ENCODE data around the gene MBD6. TPM values are rescaled to one million over a fixed set of nuclear protein-coding genes. Genes with fewer than 3 reads are reported as not detected.

The MBD6 gene
- total RNA-seq, 1 donor from 2014 or later = 33.1 TPM

DNA sequence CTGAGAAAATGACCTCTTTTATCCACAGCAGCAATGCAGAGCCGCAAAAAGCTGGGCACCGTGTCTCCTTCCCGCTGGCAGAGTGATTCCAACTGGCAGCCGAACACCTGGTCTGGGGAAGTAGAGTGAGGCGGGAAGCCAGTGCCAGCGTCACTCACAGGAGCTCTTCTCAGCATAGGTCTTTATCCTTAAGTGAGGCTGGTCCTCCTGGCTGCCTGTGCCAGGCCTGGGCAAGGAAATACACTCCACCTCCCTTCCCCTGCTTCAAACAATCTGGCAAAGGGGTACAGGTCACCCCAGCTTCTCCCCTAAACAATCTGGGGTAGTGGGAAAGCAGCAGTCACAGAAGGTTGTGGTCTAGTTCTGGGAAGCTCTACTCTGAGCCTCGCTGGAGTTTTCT, 47.8 kb upstream of the MBD6 start:
- no peak for DNase-seq

DNA sequence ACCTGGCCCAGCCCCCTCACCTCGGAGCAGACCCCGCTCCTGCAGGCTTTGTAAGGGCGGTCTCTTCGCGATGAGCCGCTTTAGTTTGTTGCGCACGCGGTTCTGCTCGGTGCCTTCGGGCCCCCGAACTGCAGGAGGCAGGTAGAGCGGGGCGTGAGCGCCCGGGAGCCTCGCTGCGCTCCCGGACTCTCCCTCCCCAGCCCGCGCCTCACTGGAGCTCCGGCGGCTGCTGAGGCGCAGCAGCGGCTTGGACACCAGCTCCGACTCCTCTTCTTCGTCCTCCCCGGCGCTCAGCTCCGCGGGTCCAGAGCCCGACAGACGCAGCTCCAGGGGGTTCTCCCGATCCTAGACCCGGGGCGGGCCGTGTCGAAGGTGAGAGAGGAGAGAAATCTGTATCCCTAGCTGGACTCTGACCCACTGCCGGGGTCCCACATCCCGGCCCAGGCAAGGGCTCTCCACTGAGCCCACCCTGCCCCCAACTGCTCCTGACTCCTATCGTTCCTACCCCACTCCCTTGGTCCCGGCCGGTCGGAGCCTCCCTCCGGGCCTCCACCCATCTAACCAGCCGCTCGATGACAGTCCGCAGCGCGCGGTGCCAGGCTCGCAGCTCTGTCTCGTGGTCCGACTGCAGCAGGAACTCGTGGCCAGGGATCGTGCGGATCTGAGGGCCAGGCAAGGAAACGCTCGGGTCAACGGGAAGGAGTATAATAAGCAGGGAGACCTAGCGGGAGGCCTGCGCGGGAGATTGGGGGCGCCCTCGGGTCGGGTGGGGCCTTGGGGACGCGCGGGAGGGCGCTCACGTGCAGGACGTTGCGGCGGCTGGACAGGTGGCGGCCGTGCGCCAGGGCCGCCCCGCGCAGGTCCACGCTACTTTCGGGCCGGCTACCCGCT, 47.1 kb upstream of the MBD6 start:
- no peak for DNase-seq
- intact Hi-C loops (cut with micrococcal nuclease) = no loop called here
- H3K9me3 ChIP-seq (replicated peaks) = no peaks in the 10 kb centered on the region
- no peaks in the 10 kb centered on the region for H3K36me3 ChIP-seq
- peak overlapping the region; percentile 64 for H3K4me3 ChIP-seq
- TF ChIP-seq CTCF (IDR thresholded peaks at IDR 0.05; ENCODE audit: borderline replicate concordance) = no peak
- H3K27ac ChIP-seq (replicated peaks) = no peak overlapping the region
- peaks cover 99% of the 10 kb centered on the region for H3K27me3 ChIP-seq (ENCODE audit: low read depth)
- peaks cover 20% of the 10 kb centered on the region for H3K4me1 ChIP-seq

More for the DNA sequence above, 47.8 kb upstream of the MBD6 start:
- TF ChIP-seq CTCF (IDR thresholded peaks at IDR 0.05; ENCODE audit: borderline replicate concordance) = no peak
- H3K9me3 ChIP-seq (replicated peaks) = no peaks in the 10 kb centered on the region
- peaks cover 20% of the 10 kb centered on the region for H3K4me1 ChIP-seq
- intact Hi-C loops (cut with micrococcal nuclease) = no loop called here
- H3K4me3 ChIP-seq = peak overlapping the region; percentile 64
- no peaks in the 10 kb centered on the region for H3K36me3 ChIP-seq
- peaks cover 100% of the 10 kb centered on the region for H3K27me3 ChIP-seq (ENCODE audit: low read depth)
- H3K27ac ChIP-seq (replicated peaks) = no peak overlapping the region

DNA sequence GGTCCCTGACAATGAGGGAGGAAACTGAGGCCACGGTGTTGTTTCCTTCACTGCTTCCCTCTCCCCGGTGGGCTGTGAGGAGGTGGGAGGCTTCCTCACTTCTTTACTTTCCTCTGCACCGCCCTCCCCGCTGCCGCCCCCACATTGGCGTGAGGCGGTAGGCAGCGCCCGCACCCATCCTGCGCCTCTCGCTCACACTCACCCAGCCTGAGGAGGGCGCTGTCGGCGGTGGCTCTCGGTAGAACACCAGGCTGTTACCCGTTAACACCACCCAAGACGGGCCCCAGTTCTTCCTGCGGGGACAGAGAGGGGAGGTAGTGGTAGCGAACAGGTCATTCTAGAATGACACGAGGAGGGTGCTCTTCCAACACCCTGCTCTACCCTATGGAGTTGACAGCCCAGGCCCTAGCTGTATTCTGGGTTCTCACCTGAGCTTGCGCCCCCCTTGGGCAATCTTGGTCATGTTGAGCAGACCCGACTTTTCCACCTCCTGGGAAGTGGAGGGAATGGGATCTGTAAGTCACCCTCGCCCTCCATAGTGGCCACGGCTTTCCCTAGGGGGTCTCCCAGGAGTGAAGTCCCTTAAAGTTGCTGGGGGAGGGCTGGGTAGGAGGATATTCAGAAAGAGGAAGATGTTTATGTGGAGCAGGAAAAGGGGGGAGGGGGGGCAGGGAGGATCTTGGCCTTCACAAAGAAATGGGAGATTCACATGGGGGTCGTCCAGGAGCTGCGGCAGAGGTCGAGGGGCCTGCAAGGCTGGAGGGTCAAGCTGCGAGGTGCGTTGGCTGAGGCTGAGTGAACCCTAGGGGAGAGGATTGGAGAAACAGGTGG, 46.2 kb upstream of the MBD6 start:
- Histone ChIP-seq H3K27ac (replicated peaks) (peak overlapping the region; percentile 41), H3K27me3 (ENCODE audit: low read depth) (peaks cover 99% of the 10 kb centered on the region), H3K4me3 (peak overlapping the region; percentile 64), H3K36me3 (no peaks in the 10 kb centered on the region), H3K9me3 (replicated peaks) (no peaks in the 10 kb centered on the region), H3K4me1 (peaks cover 20% of the 10 kb centered on the region)
- DNase-seq = no peak
- TF ChIP-seq CTCF (IDR thresholded peaks at IDR 0.05; ENCODE audit: borderline replicate concordance) = no peak
- intact Hi-C loops (cut with micrococcal nuclease) = no loop called here

DNA sequence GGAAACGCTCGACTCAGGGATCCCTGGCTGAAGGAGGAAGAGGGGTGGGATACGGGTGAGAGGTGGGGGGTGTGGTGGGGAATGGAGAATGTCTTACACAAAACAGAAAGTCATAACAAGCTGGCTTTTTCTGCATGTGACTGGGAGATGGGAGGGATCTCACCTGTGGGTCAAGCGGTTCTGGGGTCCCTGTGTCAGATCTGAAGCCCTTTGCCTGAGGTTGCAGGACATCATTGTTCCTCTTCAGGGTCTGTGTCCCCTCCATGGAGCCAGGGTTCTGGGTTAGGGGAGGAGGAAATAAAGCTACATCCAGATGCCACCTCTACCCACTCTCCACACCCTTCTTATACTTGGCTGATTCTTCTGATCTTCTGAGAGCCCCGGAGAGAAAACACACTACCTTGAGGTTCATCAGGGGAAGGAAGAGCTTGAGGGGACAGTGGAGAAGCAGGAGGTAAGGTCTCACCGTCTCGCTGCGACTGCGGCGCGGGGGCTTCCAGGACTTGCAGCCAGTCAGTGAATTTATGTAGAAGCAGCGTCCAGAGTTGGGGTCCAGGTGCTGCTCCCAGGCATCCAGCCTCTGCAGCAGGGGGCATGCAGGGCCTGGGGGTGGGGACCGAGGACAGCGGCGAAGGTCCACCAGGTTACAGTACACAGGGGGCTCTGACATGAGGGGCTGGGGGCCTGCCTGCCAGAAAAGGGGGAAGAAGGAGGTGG, 45.5 kb upstream of the MBD6 start:
- no peak for TF ChIP-seq CTCF (IDR thresholded peaks at IDR 0.05; ENCODE audit: borderline replicate concordance)
- Histone ChIP-seq H3K4me1 (peaks cover 20% of the 10 kb centered on the region), H3K27me3 (ENCODE audit: low read depth) (peaks cover 99% of the 10 kb centered on the region), H3K9me3 (replicated peaks) (no peaks in the 10 kb centered on the region), H3K4me3 (peak overlapping the region; percentile 64), H3K36me3 (no peaks in the 10 kb centered on the region), H3K27ac (replicated peaks) (peak overlapping the region; percentile 41)
- intact Hi-C loops (cut with micrococcal nuclease) = no loop called here
- no peak for DNase-seq

Data from left ventricle myocardium inferior (tissue), 1 donor.